NCI-H1105 (cell line): ENCODE measurements around the gene LYSMD2.
A peak's percentile ranks its signal among the peaks of the same experiment; 100 is the strongest.

Experiments used
- DNase-seq: peaks from one replicate; lab custom pipeline; 2025; lab: John Stamatoyannopoulos, UW

The LYSMD2 gene

GRCh38 chr15:51718746-51719145 is 18.7 kb downstream of the LYSMD2 start:
- DNase-seq = no peak

GRCh38 chr15:51718219-51718618 is 19.2 kb downstream of the LYSMD2 start:
- no peak for DNase-seq

GRCh38 chr15:51714911-51715310 is 22.5 kb downstream of the LYSMD2 start:
- no peak for DNase-seq

- DNase-seq = no peak
Measured at GRCh38 chr15:51714162-51714561, 23.3 kb downstream of the LYSMD2 start.

- no peak for DNase-seq
Measured at GRCh38 chr15:51709031-51709430, 28.4 kb downstream of the LYSMD2 start.

- DNase-seq = peak; percentile 2
Measured at GRCh38 chr15:51708013-51708412, 29.4 kb downstream of the LYSMD2 start.

- DNase-seq = no peak
Measured at GRCh38 chr15:51706926-51707608, 30.4 kb downstream of the LYSMD2 start.

GRCh38 chr15:51706291-51706690 is 31.2 kb downstream of the LYSMD2 start:
- DNase-seq = no peak

GRCh38 chr15:51702710-51703109 is 34.7 kb downstream of the LYSMD2 start:
- DNase-seq = no peak

- no peak for DNase-seq
Measured at GRCh38 chr15:51699373-51699772, 38.1 kb downstream of the LYSMD2 start.

GRCh38 chr15:51697163-51697562 is 40.3 kb downstream of the LYSMD2 start:
- no peak for DNase-seq

GRCh38 chr15:51696566-51696965 is 40.9 kb downstream of the LYSMD2 start:
- DNase-seq = no peak

- no peak for DNase-seq
Measured at GRCh38 chr15:51692154-51692553, 45.3 kb downstream of the LYSMD2 start.

GRCh38 chr15:51688863-51689262 is 48.6 kb downstream of the LYSMD2 start:
- DNase-seq = no peak

- DNase-seq = no peak
Measured at GRCh38 chr15:51687565-51687964, 49.9 kb downstream of the LYSMD2 start.

GRCh38 chr15:51681303-51681963 is 56.0 kb downstream of the LYSMD2 start, which contains the start of gene SCG3:
Gene SCG3 (plus strand): TSS chr15:51681503. CDS start chr15:51681756, 253 bp downstream.
- DNase-seq = peak; percentile 78

GRCh38 chr15:51680321-51680720 is 57.1 kb downstream of the LYSMD2 start:
- no peak for DNase-seq

- no peak for DNase-seq
Measured at GRCh38 chr15:51678096-51678495, 59.4 kb downstream of the LYSMD2 start.

GRCh38 chr15:51677452-51677851 is 60.0 kb downstream of the LYSMD2 start:
- DNase-seq = no peak

- DNase-seq = no peak
Measured at GRCh38 chr15:51677021-51677420, 60.4 kb downstream of the LYSMD2 start.

- DNase-seq = no peak
Measured at GRCh38 chr15:51675234-51675633, 62.2 kb downstream of the LYSMD2 start.
